H1 (cell line): ENCODE data around the gene DPH5.

Experiments used
- BRCA1 ChIP-seq: IDR thresholded peaks from 2 replicates; pipeline ENCODE4 v1.6.1; 2012; ENCODE audit warnings: low read depth, low read length, improper control_type of control experiment
- EGR1 ChIP-seq: IDR thresholded peaks from 2 replicates; pipeline ENCODE4 v1.6.1; 2011; ENCODE audit warnings: low read depth, low read length, borderline replicate concordance
- GTF2F1 ChIP-seq: IDR thresholded peaks from 2 replicates; pipeline ENCODE4 v1.6.1; 2012; ENCODE audit warnings: low read depth, low read length, improper control_type of control experiment, borderline replicate concordance
- HDAC2 ChIP-seq, 2 experiments: fragments of 300-600 bp in 1 of 2; sonication (generic) in 1 of 2; IDR thresholded peaks; 2 replicates each; pipeline ENCODE4 v1.6.1; 2011 to 2012; ENCODE audit warnings: low read depth in 2 of 2, low read length in 2 of 2, mild to moderate bottlenecking in 2 of 2, moderate library complexity in 2 of 2, borderline replicate concordance in 1 of 2, inconsistent platforms in 1 of 2
- JUN ChIP-seq: IDR thresholded peaks from 2 replicates; pipeline ENCODE4 v1.6.1; 2011; ENCODE audit warnings: low read depth, mild to moderate bottlenecking, improper control_type of control experiment, low read length
- JUND ChIP-seq: IDR thresholded peaks from 2 replicates; pipeline ENCODE4 v1.6.1; 2011; ENCODE audit warnings: mild to moderate bottlenecking, improper control_type of control experiment, low read length
- POLR2A ChIP-seq, 2 experiments: IDR thresholded peaks; 1 replicate in 1 of 2; 2 replicates in 1 of 2; pipeline ENCODE4 v1.6.1; 2011; ENCODE audit warnings: low read depth in 2 of 2, low read length in 2 of 2, mild to moderate bottlenecking in 2 of 2; ENCODE audit errors: control extremely low read depth in 1 of 2
- POLR2AphosphoS5 ChIP-seq: IDR thresholded peaks from 2 replicates; pipeline ENCODE4 v1.6.1; 2011; ENCODE audit warnings: low read depth, low read length
- RAD21 ChIP-seq, 2 experiments: IDR thresholded peaks in 1 of 2; conservative IDR thresholded peaks in 1 of 2; 2 replicates each; pipeline ENCODE4 v1.6.1; 2011; ENCODE audit warnings: low read depth in 2 of 2, low read length in 2 of 2, improper control_type of control experiment in 1 of 2, inconsistent platforms in 1 of 2, mild to moderate bottlenecking in 1 of 2, moderate library complexity in 1 of 2
- SAP30 ChIP-seq: fragments of 300-600 bp; sonication (generic); IDR thresholded peaks from 2 replicates; pipeline ENCODE4 v1.7.1; 2012; ENCODE audit warnings: low read length, moderate library complexity, mild to moderate bottlenecking, inconsistent platforms; ENCODE audit not compliant: insufficient read depth, insufficient replicate concordance
- YY1 ChIP-seq: IDR thresholded peaks from 2 replicates; pipeline ENCODE4 v1.6.1; 2011; ENCODE audit warnings: low read depth, mild to moderate bottlenecking, low read length
- TF ChIP-seq, protein P1 (sequence below), 3 experiments: IDR thresholded peaks; 1 replicate in 2 of 3; 2 replicates in 1 of 3; pipeline versions ENCODE4 v1.5.1 to v1.6.1; 2011; ENCODE audit warnings: low read length in 3 of 3, mild to moderate bottlenecking in 3 of 3, inconsistent platforms in 2 of 3, low read depth in 1 of 3, moderate library complexity in 1 of 3; ENCODE audit not compliant: insufficient read depth in 1 of 3; ENCODE audit errors: control extremely low read depth in 1 of 3
- TF ChIP-seq, protein P2 (sequence below): IDR thresholded peaks from 2 replicates; pipeline ENCODE4 v1.6.1; 2011; ENCODE audit warnings: low read depth, mild to moderate bottlenecking, low read length; ENCODE audit not compliant: insufficient read depth

DNA sequence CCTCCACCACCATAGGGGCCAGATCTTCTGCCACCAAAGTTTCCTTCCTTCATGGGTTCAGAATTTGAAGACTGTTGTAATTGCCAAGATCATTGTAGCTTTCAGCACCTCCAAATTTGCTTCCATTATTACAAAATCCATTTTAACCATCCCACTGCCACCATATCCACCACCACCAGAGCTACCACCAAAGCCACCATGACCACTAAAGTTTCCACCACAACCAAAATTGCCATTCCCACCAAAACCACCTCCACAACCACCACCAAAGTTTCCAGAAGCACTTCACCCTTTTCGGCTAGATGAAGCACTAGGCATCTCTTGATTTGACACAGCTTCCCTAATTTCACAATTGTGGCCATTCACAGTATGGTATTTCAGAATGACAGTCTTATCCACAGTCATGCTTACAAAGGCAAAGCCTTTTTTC lies 84.5 kb downstream of the DPH5 start:
- TF ChIP-seq GTF2F1: no peak
- no peak for TF ChIP-seq POLR2AphosphoS5
- TF ChIP-seq, protein P1, sequence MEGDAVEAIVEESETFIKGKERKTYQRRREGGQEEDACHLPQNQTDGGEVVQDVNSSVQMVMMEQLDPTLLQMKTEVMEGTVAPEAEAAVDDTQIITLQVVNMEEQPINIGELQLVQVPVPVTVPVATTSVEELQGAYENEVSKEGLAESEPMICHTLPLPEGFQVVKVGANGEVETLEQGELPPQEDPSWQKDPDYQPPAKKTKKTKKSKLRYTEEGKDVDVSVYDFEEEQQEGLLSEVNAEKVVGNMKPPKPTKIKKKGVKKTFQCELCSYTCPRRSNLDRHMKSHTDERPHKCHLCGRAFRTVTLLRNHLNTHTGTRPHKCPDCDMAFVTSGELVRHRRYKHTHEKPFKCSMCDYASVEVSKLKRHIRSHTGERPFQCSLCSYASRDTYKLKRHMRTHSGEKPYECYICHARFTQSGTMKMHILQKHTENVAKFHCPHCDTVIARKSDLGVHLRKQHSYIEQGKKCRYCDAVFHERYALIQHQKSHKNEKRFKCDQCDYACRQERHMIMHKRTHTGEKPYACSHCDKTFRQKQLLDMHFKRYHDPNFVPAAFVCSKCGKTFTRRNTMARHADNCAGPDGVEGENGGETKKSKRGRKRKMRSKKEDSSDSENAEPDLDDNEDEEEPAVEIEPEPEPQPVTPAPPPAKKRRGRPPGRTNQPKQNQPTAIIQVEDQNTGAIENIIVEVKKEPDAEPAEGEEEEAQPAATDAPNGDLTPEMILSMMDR (IDR thresholded peaks at IDR 0.05; ENCODE audit: control extremely low read depth in 1 of 3, insufficient read depth in 1 of 3, low read depth in 1 of 3, low read length in 3 of 3): no peak
- TF ChIP-seq POLR2A (IDR thresholded peaks at IDR 0.05; ENCODE audit: control extremely low read depth in 1 of 2, low read depth in 2 of 2, low read length in 2 of 2): no peak
- TF ChIP-seq YY1: no peak
- no peak for TF ChIP-seq HDAC2 (IDR thresholded peaks at IDR 0.05; ENCODE audit: borderline replicate concordance in 1 of 2, low read depth in 2 of 2, low read length in 2 of 2)
- TF ChIP-seq BRCA1: no peak
- TF ChIP-seq JUND: no peak
- TF ChIP-seq JUN: no peak
- TF ChIP-seq SAP30: no peak
- no peak for TF ChIP-seq EGR1
- TF ChIP-seq RAD21 (IDR thresholded peaks at IDR 0.05 in 1 of 2, conservative IDR thresholded peaks at IDR 0.05 in 1 of 2; ENCODE audit: low read depth in 2 of 2, low read length in 2 of 2): no peak
- TF ChIP-seq, protein P2, sequence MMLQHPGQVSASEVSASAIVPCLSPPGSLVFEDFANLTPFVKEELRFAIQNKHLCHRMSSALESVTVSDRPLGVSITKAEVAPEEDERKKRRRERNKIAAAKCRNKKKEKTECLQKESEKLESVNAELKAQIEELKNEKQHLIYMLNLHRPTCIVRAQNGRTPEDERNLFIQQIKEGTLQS: no peak
